ENCODE results near the gene ABCD1. TPM values are rescaled to one million over a fixed set of nuclear protein-coding genes. Genes with fewer than 3 reads are reported as not detected.
A peak's percentile ranks its signal among the peaks of the same experiment; 100 is the strongest.

ABCD1 gene
- total and polyA plus RNA-seq, 3 experiments from 2014 or later = 3.4 to 4.1 (median 3.9) TPM

DNA sequence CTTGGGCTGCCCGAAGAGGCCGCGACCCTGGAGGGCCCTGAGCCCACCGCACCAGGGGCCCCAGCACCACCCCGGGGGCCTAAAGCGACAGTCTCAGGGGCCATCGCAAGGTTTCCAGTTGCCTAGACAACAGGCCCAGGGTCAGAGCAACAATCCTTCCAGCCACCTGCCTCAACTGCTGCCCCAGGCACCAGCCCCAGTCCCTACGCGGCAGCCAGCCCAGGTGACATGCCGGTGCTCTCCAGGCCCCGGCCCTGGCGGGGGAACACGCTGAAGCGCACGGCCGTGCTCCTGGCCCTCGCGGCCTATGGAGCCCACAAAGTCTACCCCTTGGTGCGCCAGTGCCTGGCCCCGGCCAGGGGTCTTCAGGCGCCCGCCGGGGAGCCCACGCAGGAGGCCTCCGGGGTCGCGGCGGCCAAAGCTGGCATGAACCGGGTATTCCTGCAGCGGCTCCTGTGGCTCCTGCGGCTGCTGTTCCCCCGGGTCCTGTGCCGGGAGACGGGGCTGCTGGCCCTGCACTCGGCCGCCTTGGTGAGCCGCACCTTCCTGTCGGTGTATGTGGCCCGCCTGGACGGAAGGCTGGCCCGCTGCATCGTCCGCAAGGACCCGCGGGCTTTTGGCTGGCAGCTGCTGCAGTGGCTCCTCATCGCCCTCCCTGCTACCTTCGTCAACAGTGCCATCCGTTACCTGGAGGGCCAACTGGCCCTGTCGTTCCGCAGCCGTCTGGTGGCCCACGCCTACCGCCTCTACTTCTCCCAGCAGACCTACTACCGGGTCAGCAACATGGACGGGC is 579 bp downstream of the ABCD1 start:
- Histone ChIP-seq H3K4me1 (ENCODE audit: insufficient read depth, low read length) (peaks cover 17% of the 10 kb centered on the region), H3K27me3 (ENCODE audit: insufficient read depth, low read length, poor library complexity, severe bottlenecking) (no peaks in the 10 kb centered on the region), H3K36me3 (ENCODE audit: insufficient read depth, low read length) (peaks cover 6% of the 10 kb centered on the region), H3K27ac (ENCODE audit: low read depth, low read length) (peak overlapping the region; percentile 61), H3K9me3 (ENCODE audit: low read length) (no peaks in the 10 kb centered on the region), H3K4me3 (ENCODE audit: low read length) (no peak overlapping the region)
- H3K4me3 Mint-ChIP-seq = peak overlapping the region; percentile 38 to 89 (median 64)
- peak overlapping the region in 5 of 8 donors; percentile 17 to 90 (median 63) for H3K27ac Mint-ChIP-seq
- peaks cover 24 to 45% (median 30%) of the 10 kb centered on the region in 3 donors for H3K4me1 Mint-ChIP-seq
- no peaks in the 10 kb centered on the region for H3K9me3 Mint-ChIP-seq
- ChIA-PET CTCF (no interaction called here), POLR2A (no interaction called here)
- H3K27me3 Mint-ChIP-seq = peaks cover 0 to 1% of the 10 kb centered on the region in 2 donors
- peaks cover 0 to 17% (median 2%) of the 10 kb centered on the region in 3 donors for H3K36me3 Mint-ChIP-seq
- DNase-seq = peak in 2 of 5 donors; percentile 33 to 51

DNA sequence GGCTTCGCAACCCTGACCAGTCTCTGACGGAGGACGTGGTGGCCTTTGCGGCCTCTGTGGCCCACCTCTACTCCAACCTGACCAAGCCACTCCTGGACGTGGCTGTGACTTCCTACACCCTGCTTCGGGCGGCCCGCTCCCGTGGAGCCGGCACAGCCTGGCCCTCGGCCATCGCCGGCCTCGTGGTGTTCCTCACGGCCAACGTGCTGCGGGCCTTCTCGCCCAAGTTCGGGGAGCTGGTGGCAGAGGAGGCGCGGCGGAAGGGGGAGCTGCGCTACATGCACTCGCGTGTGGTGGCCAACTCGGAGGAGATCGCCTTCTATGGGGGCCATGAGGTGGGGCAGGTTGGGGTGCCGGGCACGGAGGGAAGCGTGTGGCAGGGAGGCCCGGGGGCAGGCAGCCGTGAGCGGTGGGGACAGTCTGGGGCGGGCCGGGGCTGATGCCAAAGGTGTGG is 1.2 kb downstream of the ABCD1 start:
- no peak overlapping the region for H3K4me3 ChIP-seq (ENCODE audit: low read length)
- peaks cover 1% of the 10 kb centered on the region for H3K36me3 ChIP-seq (ENCODE audit: insufficient read depth, low read length)
- no peak for DNase-seq
- H3K4me1 ChIP-seq (ENCODE audit: insufficient read depth, low read length) = peaks cover 17% of the 10 kb centered on the region
- Mint-ChIP-seq H3K4me3 (peak overlapping the region; percentile 14 to 89 (median 50)), H3K27ac (peak overlapping the region in 6 of 8 donors; percentile 17 to 90 (median 58)), H3K4me1 (peaks cover 26 to 45% (median 30%) of the 10 kb centered on the region in 3 donors), H3K27me3 (peaks cover 0 to 1% of the 10 kb centered on the region in 2 donors), H3K9me3 (no peaks in the 10 kb centered on the region), H3K36me3 (peaks cover 0 to 14% (median 2%) of the 10 kb centered on the region in 3 donors)
- no peaks in the 10 kb centered on the region for H3K9me3 ChIP-seq (ENCODE audit: low read length)
- H3K27me3 ChIP-seq (ENCODE audit: insufficient read depth, low read length, poor library complexity, severe bottlenecking) = no peaks in the 10 kb centered on the region
- ChIA-PET CTCF (interaction anchor here (1.1 kb wide), 1 partner anchor 9 kb away, joined by 3 read pairs; no protein-coding TSS in a partner anchor), POLR2A (interaction anchor here (0.7 kb wide), 1 partner anchor 224 kb away, joined by 3 read pairs; no protein-coding TSS in a partner anchor)
- H3K27ac ChIP-seq (ENCODE audit: low read depth, low read length) = peak overlapping the region; percentile 61

DNA sequence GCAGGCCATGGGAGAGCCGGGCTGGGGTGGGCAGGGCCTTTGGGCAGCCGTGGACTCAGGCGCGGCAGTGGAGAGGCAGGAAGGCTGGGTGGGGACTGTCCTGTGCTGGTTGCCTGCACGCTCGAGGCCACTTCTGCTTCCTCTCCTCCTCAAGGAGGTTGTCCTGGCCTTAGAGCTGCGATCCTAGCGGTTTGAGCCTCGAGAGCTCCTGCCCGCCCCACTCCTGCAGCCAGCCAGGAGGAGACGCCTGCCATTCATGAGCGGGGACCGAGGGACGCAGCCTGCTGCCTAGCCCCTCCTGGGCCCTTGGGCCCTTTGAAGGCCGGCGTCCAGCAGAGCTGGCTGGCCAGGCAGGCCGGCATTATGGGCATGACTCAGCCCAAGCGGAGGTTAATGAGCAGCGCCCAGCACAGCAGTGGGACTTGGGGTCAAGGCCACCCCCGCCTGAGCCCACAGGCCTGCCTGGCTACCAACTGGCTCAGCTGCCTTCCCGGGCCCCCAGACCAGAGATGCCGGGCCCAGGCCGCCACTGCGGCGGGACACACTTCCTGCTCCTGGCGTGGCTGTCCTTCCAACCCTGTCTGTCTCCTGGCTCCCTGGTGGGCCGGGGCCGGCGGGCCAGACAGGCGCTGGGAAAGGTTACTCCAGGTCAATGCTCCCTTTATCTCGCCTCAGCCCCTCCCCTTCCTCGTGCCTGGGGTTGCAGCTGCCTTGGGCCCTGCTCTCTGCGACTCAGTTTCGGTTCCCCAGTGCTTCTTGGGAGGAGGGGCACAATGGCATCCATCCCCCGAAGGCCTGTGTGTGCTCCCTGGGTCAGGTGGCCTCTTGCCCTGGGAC is 1.8 kb downstream of the ABCD1 start:
- H3K9me3 ChIP-seq (ENCODE audit: low read length) = no peaks in the 10 kb centered on the region
- H3K27me3 ChIP-seq (ENCODE audit: insufficient read depth, low read length, poor library complexity, severe bottlenecking) = no peaks in the 10 kb centered on the region
- H3K4me1 ChIP-seq (ENCODE audit: insufficient read depth, low read length) = peaks cover 17% of the 10 kb centered on the region
- H3K4me1 Mint-ChIP-seq = peaks cover 29 to 49% (median 34%) of the 10 kb centered on the region in 3 donors
- H3K4me3 ChIP-seq (ENCODE audit: low read length) = no peak overlapping the region
- peak overlapping the region; percentile 61 for H3K27ac ChIP-seq (ENCODE audit: low read depth, low read length)
- H3K27ac Mint-ChIP-seq = peak overlapping the region; percentile 61 to 91 (median 72)
- ChIA-PET CTCF (interaction anchor here (1.1 to 1.3 kb wide), 3 partner anchors 9 to 221 kb away, joined by 3 to 4 read pairs (median 3); no protein-coding TSS in a partner anchor), POLR2A (interaction anchor here (0.7 kb wide), 1 partner anchor 224 kb away, joined by 3 read pairs; no protein-coding TSS in a partner anchor)
- H3K4me3 Mint-ChIP-seq = peak overlapping the region; percentile 60 to 85 (median 69)
- peaks cover 0 to 17% (median 4%) of the 10 kb centered on the region in 3 donors for H3K36me3 Mint-ChIP-seq
- H3K9me3 Mint-ChIP-seq = no peaks in the 10 kb centered on the region
- no peaks in the 10 kb centered on the region for H3K36me3 ChIP-seq (ENCODE audit: insufficient read depth, low read length)
- DNase-seq = peak; percentile 21 to 65 (median 49)
- peaks cover 0 to 1% of the 10 kb centered on the region in 2 donors for H3K27me3 Mint-ChIP-seq

DNA sequence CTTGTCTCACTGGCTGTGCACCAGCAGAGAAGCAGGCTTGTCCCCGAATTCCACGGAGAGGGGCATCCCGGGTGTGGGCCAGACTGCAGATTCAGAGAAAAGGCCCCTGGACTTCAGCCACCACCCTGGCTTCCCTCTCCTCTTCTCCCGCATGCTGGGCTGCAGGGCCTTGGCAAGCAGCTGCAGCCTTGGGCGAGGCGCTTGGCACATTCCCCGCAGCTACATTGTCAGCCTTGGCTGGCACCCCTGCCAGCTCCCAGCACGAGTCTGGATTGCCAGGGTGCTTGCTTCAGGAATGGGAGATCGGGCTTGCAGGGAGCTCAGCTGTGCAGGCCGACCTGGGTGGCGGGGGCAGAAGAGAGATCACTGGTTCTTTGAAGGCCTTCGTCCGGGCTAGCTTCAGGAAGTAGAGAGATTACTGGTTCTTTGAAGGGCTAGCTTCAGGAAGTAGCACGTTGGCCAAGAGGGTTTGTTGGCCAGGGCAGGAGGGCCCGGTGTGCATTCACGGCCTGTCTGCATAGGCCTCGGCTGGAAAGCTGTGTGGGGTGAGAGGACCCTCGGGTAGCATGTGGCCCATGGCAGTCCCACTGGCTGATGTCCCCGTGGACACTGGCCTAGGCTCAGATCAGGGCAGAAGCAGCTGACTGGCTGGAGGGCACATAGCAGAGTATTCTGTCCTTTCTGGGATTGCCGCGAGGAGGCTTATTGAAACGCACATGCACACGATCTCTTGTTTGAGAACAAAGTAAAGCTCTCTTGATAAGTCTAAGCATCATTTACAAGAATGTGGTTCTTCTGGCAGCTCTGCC is 2.7 kb downstream of the ABCD1 start:
- ChIA-PET CTCF (interaction anchor here (0.6 to 1.5 kb wide), 5 partner anchors 8 to 283 kb away, joined by 3 to 4 read pairs (median 3); no protein-coding TSS in a partner anchor), POLR2A (no interaction called here)
- peaks cover 0 to 1% of the 10 kb centered on the region in 2 donors for H3K27me3 Mint-ChIP-seq
- Histone ChIP-seq H3K4me1 (ENCODE audit: insufficient read depth, low read length) (peaks cover 17% of the 10 kb centered on the region), H3K27ac (ENCODE audit: low read depth, low read length) (peak overlapping the region; percentile 61), H3K27me3 (ENCODE audit: insufficient read depth, low read length, poor library complexity, severe bottlenecking) (no peaks in the 10 kb centered on the region), H3K4me3 (ENCODE audit: low read length) (no peak overlapping the region), H3K36me3 (ENCODE audit: insufficient read depth, low read length) (no peaks in the 10 kb centered on the region), H3K9me3 (ENCODE audit: low read length) (no peaks in the 10 kb centered on the region)
- peak overlapping the region; percentile 60 to 85 (median 69) for H3K4me3 Mint-ChIP-seq
- no peak for DNase-seq
- H3K9me3 Mint-ChIP-seq = no peaks in the 10 kb centered on the region
- peaks cover 0 to 15% (median 2%) of the 10 kb centered on the region in 3 donors for H3K36me3 Mint-ChIP-seq
- H3K4me1 Mint-ChIP-seq = peaks cover 27 to 46% (median 28%) of the 10 kb centered on the region in 3 donors
- H3K27ac Mint-ChIP-seq = peak overlapping the region; percentile 50 to 96 (median 80)

DNA sequence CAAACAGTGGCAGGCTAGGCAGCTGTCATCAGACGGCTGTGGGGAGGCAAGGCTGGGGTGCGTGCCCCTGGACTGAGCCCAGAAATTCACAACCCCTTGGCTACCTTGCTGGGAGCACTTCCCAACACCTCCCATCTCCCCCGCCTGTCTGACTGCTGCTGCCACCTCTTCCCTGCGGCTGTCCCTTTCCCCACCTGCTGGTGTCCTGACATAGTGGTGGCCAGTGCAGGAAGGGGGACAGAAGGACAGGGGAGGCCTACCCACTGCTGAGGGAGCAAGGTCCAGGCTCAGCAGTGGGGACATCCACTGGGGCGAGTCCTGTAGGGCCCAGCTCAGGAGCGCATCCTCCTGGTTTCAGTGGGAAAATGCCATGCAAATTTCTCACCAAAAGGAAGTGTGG is 3.4 kb downstream of the ABCD1 start:
- Histone ChIP-seq H3K27ac (ENCODE audit: low read depth, low read length) (no peak overlapping the region), H3K36me3 (ENCODE audit: insufficient read depth, low read length) (no peaks in the 10 kb centered on the region), H3K4me3 (ENCODE audit: low read length) (no peak overlapping the region), H3K4me1 (ENCODE audit: insufficient read depth, low read length) (peaks cover 13% of the 10 kb centered on the region), H3K27me3 (ENCODE audit: insufficient read depth, low read length, poor library complexity, severe bottlenecking) (no peaks in the 10 kb centered on the region), H3K9me3 (ENCODE audit: low read length) (no peaks in the 10 kb centered on the region)
- peaks cover 0 to 1% of the 10 kb centered on the region in 2 donors for H3K27me3 Mint-ChIP-seq
- peak overlapping the region in 4 of 8 donors; percentile 19 to 91 (median 74) for H3K27ac Mint-ChIP-seq
- H3K36me3 Mint-ChIP-seq = peaks cover 0 to 12% (median 2%) of the 10 kb centered on the region in 3 donors
- H3K4me3 Mint-ChIP-seq = peak overlapping the region in 2 of 7 donors; percentile 20 to 71
- CTCF ChIA-PET = interaction anchor here (0.6 to 1.5 kb wide), 3 partner anchors 199 to 282 kb away, joined by 3 to 4 read pairs (median 3); no protein-coding TSS in a partner anchor
- POLR2A ChIA-PET = no interaction called here
- no peaks in the 10 kb centered on the region for H3K9me3 Mint-ChIP-seq
- peaks cover 21 to 39% (median 22%) of the 10 kb centered on the region in 3 donors for H3K4me1 Mint-ChIP-seq
- DNase-seq = no peak

DNA sequence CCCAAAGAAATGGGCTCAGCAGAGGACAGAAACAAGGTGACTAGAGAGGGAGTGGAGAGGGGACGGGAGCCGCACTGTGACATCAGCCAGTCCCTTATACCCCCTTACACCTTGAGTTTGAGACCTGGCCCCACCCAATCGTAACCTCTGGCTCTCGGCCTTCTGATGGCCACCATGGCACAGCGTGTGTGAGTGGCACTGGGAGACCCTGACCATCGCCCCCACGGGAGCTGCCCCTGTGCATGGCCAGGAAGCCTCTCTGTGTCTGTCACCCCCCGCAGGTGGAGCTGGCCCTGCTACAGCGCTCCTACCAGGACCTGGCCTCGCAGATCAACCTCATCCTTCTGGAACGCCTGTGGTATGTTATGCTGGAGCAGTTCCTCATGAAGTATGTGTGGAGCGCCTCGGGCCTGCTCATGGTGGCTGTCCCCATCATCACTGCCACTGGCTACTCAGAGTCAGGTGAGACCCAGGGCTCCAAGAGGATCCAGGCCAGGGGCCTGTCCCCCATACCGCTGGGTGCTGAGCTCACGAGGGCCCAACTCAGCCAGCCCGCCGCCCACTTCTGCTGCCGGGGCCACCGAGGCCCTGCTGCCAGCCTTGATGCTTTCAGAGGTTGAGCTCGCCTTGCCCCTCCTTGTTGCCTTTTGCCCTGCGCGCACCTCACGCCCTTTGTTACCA is 4.4 kb downstream of the ABCD1 start:
- H3K27ac ChIP-seq (ENCODE audit: low read depth, low read length) = no peak overlapping the region
- Mint-ChIP-seq H3K9me3 (no peaks in the 10 kb centered on the region), H3K27me3 (peaks cover 0 to 1% of the 10 kb centered on the region in 2 donors), H3K4me3 (peak overlapping the region in 2 of 7 donors; percentile 22 to 29), H3K27ac (peak overlapping the region in 3 of 8 donors; percentile 38 to 83 (median 60)), H3K36me3 (peaks cover 0 to 12% (median 2%) of the 10 kb centered on the region in 3 donors), H3K4me1 (peaks cover 17 to 38% (median 18%) of the 10 kb centered on the region in 3 donors)
- ChIA-PET CTCF (no interaction called here), POLR2A (no interaction called here)
- no peak overlapping the region for H3K4me3 ChIP-seq (ENCODE audit: low read length)
- no peaks in the 10 kb centered on the region for H3K9me3 ChIP-seq (ENCODE audit: low read length)
- H3K4me1 ChIP-seq (ENCODE audit: insufficient read depth, low read length) = peaks cover 13% of the 10 kb centered on the region
- no peaks in the 10 kb centered on the region for H3K27me3 ChIP-seq (ENCODE audit: insufficient read depth, low read length, poor library complexity, severe bottlenecking)
- DNase-seq = no peak
- H3K36me3 ChIP-seq (ENCODE audit: insufficient read depth, low read length) = no peaks in the 10 kb centered on the region
